Thoracic aorta (tissue), 2 donors: ENCODE measurements around the gene GATB. TPM values are rescaled to one million over a fixed set of nuclear protein-coding genes. Genes with fewer than 3 reads are reported as not detected.

Source experiments
- ATAC-seq: fragments of 150-250 bp; one replicate; pipeline ENCODE4 v1.8.0; 2017; ENCODE audit warnings: low read depth; ENCODE audit not compliant: insufficient number of reproducible peaks, low FRiP score
- DNase-seq: peaks from one replicate; pipeline ENCODE4 v3.0.0-alpha.2; 2020; ENCODE audit warnings: low spot score
- H3K27ac ChIP-seq, 2 donors: fragments of 200-600 bp; sonication (generic); 1 replicate in 1 of 2; 2 replicates in 1 of 2; pipeline ENCODE4 v1.5.1; 2016; ENCODE audit warnings: mild to moderate bottlenecking in 2 of 2, moderate library complexity in 2 of 2
- H3K27me3 ChIP-seq: fragments of 200-600 bp; sonication (generic); replicated peaks from 2 replicates; pipeline ENCODE4 v1.6.0; 2016; ENCODE audit warnings: mild to moderate bottlenecking; ENCODE audit not compliant: insufficient read depth
- H3K36me3 ChIP-seq: fragments of 200-600 bp; sonication (generic); one replicate; pipeline ENCODE4 v1.5.1; 2016
- H3K4me1 ChIP-seq, 2 donors: fragments of 200-600 bp; sonication (generic); 1 replicate in 1 of 2; 2 replicates in 1 of 2; pipeline versions ENCODE4 v1.5.1 to v1.6.0; 2016; ENCODE audit warnings: low read depth in 2 of 2, mild to moderate bottlenecking in 1 of 2; ENCODE audit not compliant: control insufficient read depth in 1 of 2
- H3K4me3 ChIP-seq: fragments of 200-600 bp; sonication (generic); 2 replicates; pipeline ENCODE4 v1.5.1; 2016; ENCODE audit warnings: mild to moderate bottlenecking
- H3K9me3 ChIP-seq: fragments of 200-600 bp; sonication (generic); 2 replicates; pipeline ENCODE4 v1.5.1; 2016
- CTCF ChIP-seq: fragments of 200-600 bp; sonication (generic); IDR thresholded peaks from one replicate; pipeline ENCODE4 v1.5.1; 2019; ENCODE audit warnings: antibody characterized with exemption
- total RNA-seq, 2 donors: library from RNA; depleted of rRNA; stranded (reverse); fragments of >200 nt; gene quantifications; one replicate each; pipeline versions ENCODE4 v1.1.0 to v1.2.3, GENCODE V29; 2016

GATB gene
- total RNA-seq, 2 donors from 2014 or later: 7.7 to 27.2 TPM

- no peak for TF ChIP-seq CTCF
- DNase-seq: no peak
- H3K4me3 ChIP-seq: no peak overlapping the region
- H3K27ac ChIP-seq: no peak overlapping the region
- H3K4me1 ChIP-seq: no peaks in the 10 kb centered on the region
- no peaks in the 10 kb centered on the region for H3K27me3 ChIP-seq
- H3K9me3 ChIP-seq: no peaks in the 10 kb centered on the region
- no peaks in the 10 kb centered on the region for H3K36me3 ChIP-seq
- no peak for ATAC-seq
Observed at GRCh38 chr4:151711646-151712045, 49.2 kb downstream of the GATB start.

- H3K4me1 ChIP-seq: no peaks in the 10 kb centered on the region
- H3K27ac ChIP-seq: no peak overlapping the region
- H3K4me3 ChIP-seq: no peak overlapping the region
- TF ChIP-seq CTCF: no peak
- H3K9me3 ChIP-seq: no peaks in the 10 kb centered on the region
- ATAC-seq (no peak), DNase-seq (no peak)
- H3K36me3 ChIP-seq: no peaks in the 10 kb centered on the region
- H3K27me3 ChIP-seq: no peaks in the 10 kb centered on the region
Observed at GRCh38 chr4:151709587-151709986, 51.2 kb downstream of the GATB start.

GRCh38 chr4:151709071-151709470, 51.7 kb downstream of the GATB start:
- H3K9me3 ChIP-seq: no peaks in the 10 kb centered on the region
- no peaks in the 10 kb centered on the region for H3K36me3 ChIP-seq
- H3K27me3 ChIP-seq: no peaks in the 10 kb centered on the region
- no peak for ATAC-seq
- H3K4me1 ChIP-seq: no peaks in the 10 kb centered on the region
- H3K27ac ChIP-seq: no peak overlapping the region
- no peak for TF ChIP-seq CTCF
- DNase-seq: no peak
- no peak overlapping the region for H3K4me3 ChIP-seq

- no peak for TF ChIP-seq CTCF
- no peak for ATAC-seq
- H3K36me3 ChIP-seq: no peaks in the 10 kb centered on the region
- H3K9me3 ChIP-seq: no peaks in the 10 kb centered on the region
- H3K4me3 ChIP-seq: no peak overlapping the region
- no peak for DNase-seq
- H3K4me1 ChIP-seq: no peaks in the 10 kb centered on the region
- no peak overlapping the region for H3K27ac ChIP-seq
- H3K27me3 ChIP-seq: no peaks in the 10 kb centered on the region
Observed at GRCh38 chr4:151708100-151708499, 52.7 kb downstream of the GATB start.

GRCh38 chr4:151703401-151703800, 57.4 kb downstream of the GATB start:
- Histone ChIP-seq H3K9me3 (no peaks in the 10 kb centered on the region), H3K27ac (no peak overlapping the region), H3K36me3 (no peaks in the 10 kb centered on the region), H3K4me1 (no peaks in the 10 kb centered on the region), H3K27me3 (no peaks in the 10 kb centered on the region), H3K4me3 (no peak overlapping the region)
- ATAC-seq (no peak), DNase-seq (no peak)
- TF ChIP-seq CTCF: no peak
